PC-9 (cell line): ENCODE results near the gene ABCC3. TPM values are rescaled to one million over a fixed set of nuclear protein-coding genes. Genes with fewer than 3 reads are reported as not detected.

Source experiments
- BruUV-seq: library from RNA; stranded (reverse); fragments of 400-500 nt; replicated peaks from 2 replicates; lab custom pipeline; 2021; lab: Mats Ljungman, UMichigan
- CTCF ChIA-PET: fragments of 300-600 bp; sonication (Branson Sonifier 250); formaldehyde crosslinking; loops from one replicate; lab custom pipeline; 2022; ENCODE audit warnings: antibody characterized with exemption; lab: Charles Lee
- POLR2A ChIA-PET: fragments of 300-600 bp; sonication (Branson Sonifier 250); formaldehyde crosslinking; loops from one replicate; lab custom pipeline; 2022; ENCODE audit warnings: antibody characterized with exemption; ENCODE audit not compliant: unreplicated experiment; lab: Charles Lee
- DNase-seq, 2 experiments: peaks; one replicate each; pipeline versions ENCODE4 v3.0.0 to v3.0.0-alpha.2; 2015 to 2022; ENCODE audit warnings: mixed read lengths in 1 of 2
- H2AFZ ChIP-seq: fragments of 200-600 bp; sonication (generic); 2 replicates; pipeline ENCODE4 v1.8.1; 2017; ENCODE audit warnings: antibody characterized with exemption
- H3F3A ChIP-seq: fragments of 200-600 bp; sonication (generic); 2 replicates; pipeline ENCODE4 v1.8.1; 2017; ENCODE audit warnings: antibody characterized with exemption, mild to moderate bottlenecking, low read depth; ENCODE audit not compliant: insufficient read depth
- H3K27ac ChIP-seq: fragments of 200-600 bp; sonication (generic); 2 replicates; pipeline ENCODE4 v1.6.1; 2016; ENCODE audit warnings: mixed run types
- H3K27me3 ChIP-seq: fragments of 200-600 bp; sonication (generic); 2 replicates; pipeline ENCODE4 v1.6.1; 2016; ENCODE audit warnings: low read depth, mixed run types; ENCODE audit not compliant: insufficient read depth
- H3K36me3 ChIP-seq: fragments of 200-600 bp; sonication (generic); 2 replicates; pipeline ENCODE4 v1.6.1; 2016; ENCODE audit warnings: low read depth, mixed run types
- H3K4me1 ChIP-seq: fragments of 200-600 bp; sonication (generic); replicated peaks from 2 replicates; pipeline ENCODE4 v1.6.1; 2016; ENCODE audit warnings: mixed run types; ENCODE audit not compliant: insufficient read depth
- H3K4me2 ChIP-seq: fragments of 200-600 bp; sonication (generic); 2 replicates; pipeline ENCODE4 v1.6.1; 2017; ENCODE audit warnings: mixed run types
- H3K4me3 ChIP-seq: fragments of 200-600 bp; sonication (generic); 2 replicates; pipeline ENCODE4 v1.6.1; 2016; ENCODE audit warnings: mixed run types
- H3K79me2 ChIP-seq: fragments of 200-600 bp; sonication (generic); 2 replicates; pipeline ENCODE4 v1.6.1; 2017; ENCODE audit warnings: low read depth, mixed run types
- H3K9me2 ChIP-seq: fragments of 200-600 bp; sonication (generic); 2 replicates; pipeline ENCODE4 v1.8.1; 2017; ENCODE audit warnings: mild to moderate bottlenecking; ENCODE audit not compliant: insufficient read depth
- H3K9me3 ChIP-seq: fragments of 200-600 bp; sonication (generic); 2 replicates; pipeline ENCODE4 v1.8.1; 2016; ENCODE audit warnings: low read depth; ENCODE audit not compliant: insufficient read depth
- H4K20me1 ChIP-seq: fragments of 200-600 bp; sonication (generic); 2 replicates; pipeline ENCODE4 v1.8.1; 2017; ENCODE audit not compliant: insufficient read depth
- CTCF ChIP-seq: fragments of 200-600 bp; sonication (generic); conservative IDR thresholded peaks from 2 replicates; pipeline ENCODE4 v1.6.1; 2017; ENCODE audit warnings: mixed run types, antibody characterized with exemption, mild to moderate bottlenecking, moderate library complexity
- EZH2 ChIP-seq: fragments of 200-600 bp; sonication (generic); IDR thresholded peaks from 2 replicates; pipeline ENCODE4 v1.8.0; 2017; ENCODE audit warnings: antibody characterized with exemption, low read depth
- intact Hi-C: fragments of 100-400 bp; cut with micrococcal nuclease; formaldehyde crosslinking; loops from one replicate; pipeline ENCODE4 v1.10.0; 2022; ENCODE audit not compliant: unreplicated experiment
- total RNA-seq: library from RNA; stranded (reverse); gene quantifications from 2 replicates; pipeline ENCODE4 v1.2.3, GENCODE V29; 2021

The ABCC3 gene
- total RNA-seq, 1 experiment from 2014 or later = 221 TPM

DNA sequence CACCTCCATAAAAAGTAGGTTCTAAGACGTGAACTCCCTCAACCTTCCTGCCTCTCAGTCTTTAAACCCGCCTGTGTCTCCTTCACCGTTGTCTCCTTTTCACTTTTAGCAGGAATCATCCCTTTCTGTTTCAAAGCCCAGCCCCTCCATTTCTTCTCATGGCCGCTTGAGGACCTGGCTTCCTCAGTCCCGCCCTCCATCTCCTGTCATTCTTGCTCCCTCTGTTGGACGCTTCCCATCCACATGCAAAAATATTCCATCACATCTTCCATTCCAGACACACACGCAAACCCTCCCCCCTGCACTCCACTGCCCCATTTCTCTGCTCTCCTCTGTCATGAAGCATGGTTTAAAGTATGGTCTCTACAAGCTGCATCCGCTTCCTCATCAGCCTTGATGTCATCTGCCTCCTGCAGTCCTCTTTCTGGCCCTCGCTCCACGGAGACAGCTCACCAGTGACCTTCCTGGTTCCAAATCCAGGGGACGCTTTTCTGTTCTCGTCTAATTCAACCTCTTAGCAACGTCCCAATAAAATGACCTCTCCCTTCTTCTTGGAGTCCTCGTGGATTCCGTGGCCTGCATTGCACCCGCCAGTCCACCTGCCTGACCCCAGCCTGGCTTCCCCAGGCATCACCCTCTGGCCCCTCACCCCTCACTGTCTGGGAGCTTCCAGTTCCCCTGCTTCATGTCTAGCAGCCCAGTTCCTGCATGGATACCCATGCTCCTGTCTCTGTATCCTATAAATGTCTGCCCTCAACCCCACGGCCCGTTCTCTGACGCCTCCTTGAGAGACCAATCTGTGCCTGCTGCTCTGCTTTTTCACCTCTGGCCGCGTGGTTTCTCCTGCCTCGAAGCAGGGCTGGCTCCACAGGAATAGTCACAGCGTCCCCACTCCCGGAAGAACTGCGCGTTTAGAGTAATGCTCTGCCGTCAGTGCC is 46.9 kb downstream of the ABCC3 start:
- no peak overlapping the region for H3K27ac ChIP-seq

GRCh38 chr17:50682441-50682840 is 47.8 kb downstream of the ABCC3 start:
- CTCF ChIA-PET = no interaction called here
- H3K79me2 ChIP-seq = no peaks in the 10 kb centered on the region
- H3K4me3 ChIP-seq = no peak overlapping the region
- H3F3A ChIP-seq = peaks cover 94% of the 10 kb centered on the region
- H3K9me3 ChIP-seq = no peaks in the 10 kb centered on the region
- intact Hi-C loops = no loop called here
- no TSS peak for BruUV-seq
- TF ChIP-seq CTCF = no peak
- TF ChIP-seq EZH2 = no peak
- no peaks in the 10 kb centered on the region for H3K27me3 ChIP-seq
- DNase-seq = no peak
- H3K4me1 ChIP-seq = peaks cover 44% of the 10 kb centered on the region
- POLR2A ChIA-PET = no interaction called here
- H3K27ac ChIP-seq = no peak overlapping the region
- no peaks in the 10 kb centered on the region; the same call in 1 of the 2 replicates for H4K20me1 ChIP-seq
- H3K36me3 ChIP-seq = peaks cover 72% of the 10 kb centered on the region
- no peak overlapping the region for H2AFZ ChIP-seq
- no peak overlapping the region for H3K4me2 ChIP-seq
- no peaks in the 10 kb centered on the region for H3K9me2 ChIP-seq

More for the DNA sequence above, 46.9 kb downstream of the ABCC3 start:
- intact Hi-C loops = loop anchor here (2.0 kb wide), 1 partner anchor 51 kb away; no protein-coding TSS in a partner anchor
- H3K4me2 ChIP-seq = no peak overlapping the region
- H3K27me3 ChIP-seq = no peaks in the 10 kb centered on the region
- peaks cover 71% of the 10 kb centered on the region for H3K36me3 ChIP-seq
- ChIA-PET CTCF (no interaction called here), POLR2A (no interaction called here)
- H2AFZ ChIP-seq = no peak overlapping the region
- TF ChIP-seq CTCF (0 out of 2 replicates have a peak, but pooled peaks have one; percentile 29), EZH2 (no peak)
- H3K4me1 ChIP-seq = peaks cover 37% of the 10 kb centered on the region
- no peak overlapping the region for H3K4me3 ChIP-seq
- no peaks in the 10 kb centered on the region for H3K9me2 ChIP-seq
- no TSS peak for BruUV-seq
- DNase-seq = peak in 1 of 2 experiments; percentile 31
- peaks cover 95% of the 10 kb centered on the region for H3F3A ChIP-seq
- no peaks in the 10 kb centered on the region; the same call in 1 of the 2 replicates for H4K20me1 ChIP-seq
- H3K79me2 ChIP-seq = no peaks in the 10 kb centered on the region
- H3K9me3 ChIP-seq = no peaks in the 10 kb centered on the region

- H3K79me2 ChIP-seq = no peaks in the 10 kb centered on the region
- no peaks in the 10 kb centered on the region; the same call in 1 of the 2 replicates for H4K20me1 ChIP-seq
- no peaks in the 10 kb centered on the region for H3K27me3 ChIP-seq
- POLR2A ChIA-PET = interaction anchor here (0.7 kb wide), 1 partner anchor 54 kb away, joined by 3 read pairs; no protein-coding TSS in a partner anchor
- no peak overlapping the region for H2AFZ ChIP-seq
- no peak for DNase-seq
- intact Hi-C loops = no loop called here
- H3K4me1 ChIP-seq = peaks cover 44% of the 10 kb centered on the region
- no peak overlapping the region for H3K4me2 ChIP-seq
- H3F3A ChIP-seq = peaks cover 94% of the 10 kb centered on the region
- peaks cover 71% of the 10 kb centered on the region for H3K36me3 ChIP-seq
- BruUV-seq = no TSS peak
- H3K9me2 ChIP-seq = no peaks in the 10 kb centered on the region
- no peaks in the 10 kb centered on the region for H3K9me3 ChIP-seq
- no peak overlapping the region for H3K27ac ChIP-seq
- TF ChIP-seq CTCF (no peak), EZH2 (no peak)
- CTCF ChIA-PET = no interaction called here
- no peak overlapping the region for H3K4me3 ChIP-seq
Measured at GRCh38 chr17:50682938-50683337, 48.3 kb downstream of the ABCC3 start.
